ENCODE results near the gene KLHL30. TPM values are rescaled to one million over a fixed set of nuclear protein-coding genes. Genes with fewer than 3 reads are reported as not detected.

KLHL30 gene
- total RNA-seq, 1 donor: under 0.01 TPM

- Histone ChIP-seq H4K20me1 (ENCODE audit: insufficient read depth, low read length) (no peaks in the 10 kb centered on the region), H3K27ac (ENCODE audit: low read depth, low read length) (no peak overlapping the region), H3K4me1 (ENCODE audit: insufficient read depth, low read length) (peaks cover 7% of the 10 kb centered on the region), H2AFZ (ENCODE audit: low read length) (no peak overlapping the region), H3K4me3 (ENCODE audit: insufficient read depth, low read length) (peak overlapping the region; percentile 54), H3K79me2 (ENCODE audit: insufficient read depth, low read length) (no peaks in the 10 kb centered on the region), H3K27me3 (ENCODE audit: insufficient read depth, low read length) (peaks cover 6% of the 10 kb centered on the region), H3K4me2 (ENCODE audit: insufficient read depth, low read length) (peak overlapping the region; percentile 57), H3K9me3 (ENCODE audit: low read depth, low read length) (no peaks in the 10 kb centered on the region), H3K36me3 (ENCODE audit: insufficient read depth, low read length) (no peaks in the 10 kb centered on the region)
- TF ChIP-seq CTCF (IDR thresholded peaks at IDR 0.05; ENCODE audit: extremely low read depth, low read depth, low read length): no peak
- DNase-seq (ENCODE audit: insufficient read length, low spot score, missing footprints): peak; percentile 93
Observed at GRCh38 chr2:238162846-238163441, 24.5 kb downstream of the KLHL30 start.

- H3K36me3 ChIP-seq (ENCODE audit: insufficient read depth, low read length): no peaks in the 10 kb centered on the region
- peak overlapping the region; percentile 54 for H3K4me3 ChIP-seq (ENCODE audit: insufficient read depth, low read length)
- peaks cover 13% of the 10 kb centered on the region for H3K4me1 ChIP-seq (ENCODE audit: insufficient read depth, low read length)
- no peaks in the 10 kb centered on the region for H4K20me1 ChIP-seq (ENCODE audit: insufficient read depth, low read length)
- peak; percentile 84 for DNase-seq (ENCODE audit: insufficient read length, low spot score, missing footprints)
- H3K9me3 ChIP-seq (ENCODE audit: low read depth, low read length): no peaks in the 10 kb centered on the region
- peak overlapping the region; percentile 57 for H3K4me2 ChIP-seq (ENCODE audit: insufficient read depth, low read length)
- TF ChIP-seq CTCF (IDR thresholded peaks at IDR 0.05; ENCODE audit: extremely low read depth, low read depth, low read length): no peak
- peaks cover 6% of the 10 kb centered on the region for H3K27me3 ChIP-seq (ENCODE audit: insufficient read depth, low read length)
- no peak overlapping the region for H3K27ac ChIP-seq (ENCODE audit: low read depth, low read length)
- no peaks in the 10 kb centered on the region for H3K79me2 ChIP-seq (ENCODE audit: insufficient read depth, low read length)
- H2AFZ ChIP-seq (ENCODE audit: low read length): no peak overlapping the region
Observed at GRCh38 chr2:238163481-238164198, 25.2 kb downstream of the KLHL30 start.

- H3K27me3 ChIP-seq (ENCODE audit: insufficient read depth, low read length): peaks cover 6% of the 10 kb centered on the region
- peaks cover 3% of the 10 kb centered on the region for H4K20me1 ChIP-seq (ENCODE audit: insufficient read depth, low read length)
Observed at GRCh38 chr2:238164906-238165287, 26.4 kb downstream of the KLHL30 start.

More at GRCh38 chr2:238164906-238165287, 26.4 kb downstream of the KLHL30 start:
- Histone ChIP-seq H3K4me1 (ENCODE audit: insufficient read depth, low read length) (peaks cover 26% of the 10 kb centered on the region), H3K4me2 (ENCODE audit: insufficient read depth, low read length) (no peak overlapping the region), H3K27ac (ENCODE audit: low read depth, low read length) (no peak overlapping the region), H2AFZ (ENCODE audit: low read length) (no peak overlapping the region), H3K9me3 (ENCODE audit: low read depth, low read length) (no peaks in the 10 kb centered on the region), H3K4me3 (ENCODE audit: insufficient read depth, low read length) (no peak overlapping the region), H3K79me2 (ENCODE audit: insufficient read depth, low read length) (no peaks in the 10 kb centered on the region), H3K36me3 (ENCODE audit: insufficient read depth, low read length) (no peaks in the 10 kb centered on the region)
- peak; percentile 57 for DNase-seq (ENCODE audit: insufficient read length, low spot score, missing footprints)
- no peak for TF ChIP-seq CTCF (IDR thresholded peaks at IDR 0.05; ENCODE audit: extremely low read depth, low read depth, low read length)
